NCI-H2196 (cell line): ENCODE data around the gene TRRAP.

ENCODE experiments used
- DNase-seq: peaks from one replicate; lab custom pipeline; 2025; ENCODE audit not compliant: unreplicated experiment; lab: John Stamatoyannopoulos, UW

Gene TRRAP

GRCh38 chr7:98984126-98984525, 105.8 kb downstream of the TRRAP start:
- no peak for DNase-seq

GRCh38 chr7:98985406-98985805, 107.1 kb downstream of the TRRAP start:
- DNase-seq, result no peak

- no peak for DNase-seq
Observed at GRCh38 chr7:98985945-98986344, 107.6 kb downstream of the TRRAP start.

DNA sequence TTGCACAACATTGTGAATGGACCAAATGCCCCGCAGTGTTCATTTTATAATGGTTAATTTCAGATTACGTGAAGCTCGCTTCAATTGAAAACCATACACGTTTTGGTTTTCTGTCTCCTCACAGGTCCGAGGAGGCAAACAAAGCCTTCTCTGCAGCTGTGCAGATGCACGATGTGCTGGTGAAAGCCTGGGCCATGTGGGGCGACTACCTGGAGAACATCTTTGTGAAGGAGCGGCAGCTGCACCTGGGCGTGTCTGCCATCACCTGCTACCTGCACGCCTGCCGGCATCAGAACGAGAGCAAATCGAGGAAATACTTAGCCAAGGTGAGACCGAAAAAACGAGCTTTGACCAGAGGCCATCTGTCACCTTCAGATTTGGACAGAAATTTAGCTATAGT, 110.3 kb downstream of the TRRAP start:
- DNase-seq, result no peak

GRCh38 chr7:98990356-98990755, 112.0 kb downstream of the TRRAP start:
- no peak for DNase-seq

GRCh38 chr7:98991141-98991540, 112.8 kb downstream of the TRRAP start:
- no peak for DNase-seq

DNA sequence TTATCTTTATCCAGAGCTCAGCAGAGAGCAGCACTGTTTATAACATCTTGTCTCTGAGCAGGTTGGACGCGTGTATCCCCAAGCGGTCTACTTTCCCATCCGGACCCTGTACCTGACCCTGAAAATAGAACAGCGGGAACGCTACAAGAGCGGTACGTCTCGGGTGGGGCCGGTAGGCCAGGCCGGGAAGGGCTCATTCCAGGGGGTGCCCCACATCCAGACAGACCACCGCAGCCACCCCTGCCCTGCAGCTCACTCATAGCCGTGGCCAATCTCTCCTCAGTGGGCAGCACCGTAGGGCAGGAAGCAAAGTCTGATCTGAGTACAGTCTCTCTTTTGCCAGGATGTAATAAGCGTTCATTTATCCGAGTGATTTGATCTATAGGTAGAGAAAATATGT, 113.7 kb downstream of the TRRAP start:
- DNase-seq, result no peak

DNA sequence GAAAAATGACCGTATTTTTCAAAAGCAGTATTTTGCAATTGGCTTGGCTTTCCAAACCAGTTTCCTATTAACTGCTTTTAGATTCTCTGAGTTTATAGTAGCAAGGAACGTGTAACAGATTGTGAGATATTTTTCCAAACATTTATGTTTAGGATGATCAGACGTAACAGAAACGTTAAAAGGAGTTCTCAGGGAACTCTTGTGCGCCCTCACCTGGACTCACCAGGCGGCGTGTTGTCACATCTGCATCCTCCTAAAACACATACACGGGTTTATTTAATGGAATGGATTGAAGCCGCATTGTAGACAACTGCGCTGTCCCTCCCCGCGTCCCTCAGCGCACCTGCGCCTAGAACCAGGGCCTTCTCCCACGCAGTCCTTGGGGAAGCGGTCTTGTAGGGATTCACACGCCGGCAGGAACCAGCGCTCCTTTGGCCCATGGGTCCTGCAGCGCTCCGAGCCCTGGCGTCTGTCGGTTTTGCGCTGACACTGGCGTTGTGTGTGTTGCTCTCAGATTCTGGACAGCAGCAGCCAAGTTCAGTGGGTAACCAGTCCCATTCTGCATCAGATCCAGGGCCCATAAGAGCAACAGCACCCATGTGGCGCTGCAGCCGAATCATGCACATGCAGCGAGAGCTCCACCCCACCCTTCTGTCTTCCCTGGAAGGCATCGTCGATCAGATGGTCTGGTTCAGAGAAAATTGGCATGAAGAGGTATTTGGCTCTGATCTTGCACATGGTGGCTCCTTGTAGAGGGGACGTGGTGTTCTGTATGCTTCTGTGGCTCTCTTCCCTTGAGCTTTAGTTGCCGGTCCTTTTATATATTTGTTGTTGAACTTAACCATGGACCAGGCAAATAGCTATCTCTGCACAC, 114.9 kb downstream of the TRRAP start:
- no peak for DNase-seq

GRCh38 chr7:98994046-98994944, 116.0 kb downstream of the TRRAP start:
- no peak for DNase-seq

DNA sequence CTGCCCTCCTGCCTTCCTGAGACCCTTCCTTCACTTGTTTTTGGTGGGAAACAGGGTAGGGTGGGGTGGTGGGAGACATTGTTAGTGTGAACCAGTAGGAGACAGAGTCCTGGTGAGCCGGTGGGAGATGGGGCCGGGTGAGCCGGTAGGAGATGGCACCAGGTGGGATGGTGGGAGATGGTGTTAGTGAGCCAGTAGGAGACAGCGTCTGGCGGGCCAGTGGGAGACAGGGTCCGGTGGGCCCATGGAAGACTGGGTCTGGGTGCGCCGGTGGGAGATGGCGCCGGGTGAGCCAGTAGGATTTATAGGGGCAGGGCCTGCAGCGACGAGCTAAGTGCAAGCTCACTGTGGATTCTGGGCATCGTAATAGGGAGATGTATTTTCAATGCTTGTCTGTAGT, 116.8 kb downstream of the TRRAP start:
- DNase-seq, result no peak

GRCh38 chr7:98995523-98996149, 117.3 kb downstream of the TRRAP start:
- no peak for DNase-seq

- DNase-seq, result no peak
Observed at GRCh38 chr7:98996150-98996552, 117.8 kb downstream of the TRRAP start.

- no peak for DNase-seq
Observed at GRCh38 chr7:98997846-98998245, 119.5 kb downstream of the TRRAP start.

- no peak for DNase-seq
Observed at GRCh38 chr7:98998821-98999725, 120.7 kb downstream of the TRRAP start.

- DNase-seq, result no peak
Observed at GRCh38 chr7:99000196-99000903, 122.0 kb downstream of the TRRAP start.

GRCh38 chr7:99000904-99001465, 122.7 kb downstream of the TRRAP start:
- no peak for DNase-seq

- DNase-seq, result no peak
Observed at GRCh38 chr7:99001482-99002147, 123.3 kb downstream of the TRRAP start.

- no peak for DNase-seq
Observed at GRCh38 chr7:99002148-99002826, 124.0 kb downstream of the TRRAP start.
